ENCODE measurements around the gene SEMA4D. TPM values are rescaled to one million over a fixed set of nuclear protein-coding genes. Genes with fewer than 3 reads are reported as not detected.

SEMA4D gene
- polyA plus RNA-seq, 1 experiment: 0.50 TPM

DNA sequence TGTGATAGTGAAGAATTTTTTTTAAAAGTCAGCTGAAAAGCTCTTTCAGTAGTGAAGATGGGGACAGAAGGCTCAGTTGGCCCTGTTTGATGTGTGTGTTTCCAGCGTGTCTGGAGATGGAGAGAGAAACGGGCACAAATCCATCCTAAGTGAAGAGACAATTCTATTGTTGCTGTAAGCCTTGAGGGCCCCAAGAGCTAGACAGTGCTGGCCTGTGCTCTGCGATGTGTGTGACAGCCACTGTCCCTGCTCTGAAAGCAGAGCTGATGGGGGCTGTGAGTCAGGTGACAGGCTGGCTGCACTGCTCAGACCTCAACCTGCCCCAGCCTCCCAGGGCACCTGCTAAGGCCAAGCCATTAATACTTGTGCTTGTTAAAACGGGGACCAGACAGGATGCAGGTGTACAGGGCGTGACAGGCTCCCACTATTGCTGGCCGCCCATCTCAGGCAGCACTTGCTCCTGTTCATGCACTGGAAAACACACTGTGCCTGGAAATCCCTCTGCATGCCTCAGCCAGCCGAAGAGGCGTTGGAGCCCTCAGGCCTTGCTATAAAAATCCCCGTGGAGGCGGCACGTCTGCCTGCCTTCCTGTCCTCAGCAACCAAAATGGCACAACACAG, 44.6 kb upstream of the SEMA4D start:
- no peaks in the 10 kb centered on the region for H3K36me3 ChIP-seq (ENCODE audit: control insufficient read depth, insufficient read depth, low read length)
- ChIA-PET POLR2A (no interaction called here), CTCF (interaction anchor here (1.2 kb wide), 1 partner anchor 12 kb away, joined by 3 read pairs; no protein-coding TSS in a partner anchor)
- no peak for DNase-seq (ENCODE audit: low read depth)
- no peak overlapping the region for H3K4me3 ChIP-seq (ENCODE audit: low read depth, low read length)
- no peaks in the 10 kb centered on the region for H3K27me3 ChIP-seq (ENCODE audit: control insufficient read depth, insufficient read depth, low read length)
- TF ChIP-seq, protein P1, sequence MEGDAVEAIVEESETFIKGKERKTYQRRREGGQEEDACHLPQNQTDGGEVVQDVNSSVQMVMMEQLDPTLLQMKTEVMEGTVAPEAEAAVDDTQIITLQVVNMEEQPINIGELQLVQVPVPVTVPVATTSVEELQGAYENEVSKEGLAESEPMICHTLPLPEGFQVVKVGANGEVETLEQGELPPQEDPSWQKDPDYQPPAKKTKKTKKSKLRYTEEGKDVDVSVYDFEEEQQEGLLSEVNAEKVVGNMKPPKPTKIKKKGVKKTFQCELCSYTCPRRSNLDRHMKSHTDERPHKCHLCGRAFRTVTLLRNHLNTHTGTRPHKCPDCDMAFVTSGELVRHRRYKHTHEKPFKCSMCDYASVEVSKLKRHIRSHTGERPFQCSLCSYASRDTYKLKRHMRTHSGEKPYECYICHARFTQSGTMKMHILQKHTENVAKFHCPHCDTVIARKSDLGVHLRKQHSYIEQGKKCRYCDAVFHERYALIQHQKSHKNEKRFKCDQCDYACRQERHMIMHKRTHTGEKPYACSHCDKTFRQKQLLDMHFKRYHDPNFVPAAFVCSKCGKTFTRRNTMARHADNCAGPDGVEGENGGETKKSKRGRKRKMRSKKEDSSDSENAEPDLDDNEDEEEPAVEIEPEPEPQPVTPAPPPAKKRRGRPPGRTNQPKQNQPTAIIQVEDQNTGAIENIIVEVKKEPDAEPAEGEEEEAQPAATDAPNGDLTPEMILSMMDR (IDR thresholded peaks at IDR 0.05; ENCODE audit: insufficient read depth, low read depth, low read length): no peak

DNA sequence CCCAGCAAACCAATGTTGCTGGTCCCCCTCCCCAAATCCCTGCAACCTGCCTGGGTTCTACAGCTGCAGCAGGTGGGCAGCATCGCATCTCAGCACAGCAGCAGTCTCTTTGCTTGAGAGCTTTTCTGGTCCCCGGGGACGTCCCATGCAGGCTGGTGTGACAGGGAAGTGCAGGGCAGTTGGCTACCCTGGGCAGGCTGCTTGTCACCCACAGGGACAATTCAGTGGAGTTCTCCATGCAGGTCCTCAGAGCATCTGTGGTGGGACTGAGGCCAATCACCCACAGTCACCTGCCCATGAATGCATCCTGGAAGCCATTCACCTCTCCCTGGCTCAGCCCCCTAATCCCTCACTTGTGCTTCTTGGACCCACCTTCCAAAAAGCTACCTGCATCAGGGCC, 43.9 kb upstream of the SEMA4D start:
- TF ChIP-seq, protein P1 (IDR thresholded peaks at IDR 0.05; ENCODE audit: insufficient read depth, low read depth, low read length): no peak
- H3K36me3 ChIP-seq (ENCODE audit: control insufficient read depth, insufficient read depth, low read length): no peaks in the 10 kb centered on the region
- H3K27me3 ChIP-seq (ENCODE audit: control insufficient read depth, insufficient read depth, low read length): no peaks in the 10 kb centered on the region
- CTCF ChIA-PET: no interaction called here
- DNase-seq (ENCODE audit: low read depth): no peak
- no peak overlapping the region for H3K4me3 ChIP-seq (ENCODE audit: low read depth, low read length)
- POLR2A ChIA-PET: no interaction called here

DNA sequence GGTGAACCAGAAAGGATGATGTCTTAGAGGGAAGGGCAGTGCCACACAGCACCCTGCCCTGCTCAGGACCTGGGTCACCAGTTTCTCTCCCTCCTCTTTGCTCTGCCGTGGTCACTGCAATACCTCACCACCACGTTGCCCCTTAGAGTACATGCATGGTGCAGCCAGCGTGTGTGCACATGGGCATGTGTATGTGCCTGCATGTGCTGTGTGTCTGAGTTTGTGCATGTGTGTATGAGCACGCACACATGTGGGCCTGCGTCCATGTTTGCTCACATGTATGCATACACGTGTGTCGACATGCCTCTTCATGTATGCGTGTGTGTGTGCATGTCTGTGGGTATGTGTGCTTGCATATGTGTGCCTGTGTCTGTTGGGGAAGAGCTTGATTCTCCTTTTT, 41.5 kb upstream of the SEMA4D start:
- POLR2A ChIA-PET: no interaction called here

DNA sequence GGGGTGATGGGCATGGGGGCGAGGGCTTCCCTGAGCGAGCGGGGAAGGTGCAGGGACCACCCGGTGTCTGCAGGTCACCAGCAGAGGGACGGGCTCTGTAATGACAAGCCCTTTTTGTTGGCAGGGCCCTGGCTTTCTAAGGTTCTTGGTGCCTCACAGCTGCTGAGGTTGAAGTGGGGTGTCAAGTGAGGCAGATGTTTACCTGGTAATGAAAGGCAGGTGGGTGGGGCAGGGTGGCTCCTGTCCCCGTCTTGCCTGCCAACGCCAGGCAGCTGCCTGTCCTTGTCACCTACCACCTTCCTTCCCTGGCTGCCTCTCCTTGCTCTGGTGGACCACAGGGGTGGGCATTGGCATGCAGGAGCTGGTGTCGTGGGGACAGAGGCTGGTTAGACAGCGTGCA, 41.0 kb upstream of the SEMA4D start:
- H3K4me3 ChIP-seq (ENCODE audit: low read depth, low read length): no peak overlapping the region
- no peaks in the 10 kb centered on the region for H3K36me3 ChIP-seq (ENCODE audit: control insufficient read depth, insufficient read depth, low read length)
- no peak for DNase-seq (ENCODE audit: low read depth)
- ChIA-PET CTCF (interaction anchor here (2.5 kb wide), 1 partner anchor 10 kb away, joined by 14 read pairs; no protein-coding TSS in a partner anchor), POLR2A (no interaction called here)
- H3K27me3 ChIP-seq (ENCODE audit: control insufficient read depth, insufficient read depth, low read length): no peaks in the 10 kb centered on the region; the same call in 1 of the 2 replicates
- TF ChIP-seq, protein P1 (IDR thresholded peaks at IDR 0.05; ENCODE audit: insufficient read depth, low read depth, low read length): no peak

More for the DNA sequence above, 41.5 kb upstream of the SEMA4D start:
- H3K4me3 ChIP-seq (ENCODE audit: low read depth, low read length): no peak overlapping the region
- no peaks in the 10 kb centered on the region; the same call in 1 of the 2 replicates for H3K27me3 ChIP-seq (ENCODE audit: control insufficient read depth, insufficient read depth, low read length)
- H3K36me3 ChIP-seq (ENCODE audit: control insufficient read depth, insufficient read depth, low read length): no peaks in the 10 kb centered on the region
- TF ChIP-seq, protein P1 (IDR thresholded peaks at IDR 0.05; ENCODE audit: insufficient read depth, low read depth, low read length): no peak
- CTCF ChIA-PET: interaction anchor here (2.5 kb wide), 1 partner anchor 10 kb away, joined by 14 read pairs; no protein-coding TSS in a partner anchor
- DNase-seq (ENCODE audit: low read depth): no peak

DNA sequence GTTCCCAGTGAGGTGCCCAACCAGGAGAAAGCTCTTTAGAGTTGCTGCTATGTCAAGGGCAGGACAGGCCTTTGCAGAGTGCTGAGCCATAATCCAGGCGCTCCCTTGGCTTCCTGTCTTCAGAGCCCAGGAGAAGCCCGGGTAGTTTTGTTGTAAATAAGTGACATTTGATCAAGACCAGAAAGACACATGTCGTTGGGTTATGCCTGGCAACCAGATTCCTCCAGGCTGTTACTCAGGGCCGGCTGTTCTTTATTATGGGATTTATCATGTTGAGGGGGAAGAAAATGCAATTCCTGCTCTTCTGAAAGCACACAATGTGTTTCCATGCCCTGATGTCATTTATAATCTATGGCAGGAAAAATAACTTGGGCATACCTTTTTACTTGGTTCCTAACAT, 39.3 kb upstream of the SEMA4D start:
- DNase-seq (ENCODE audit: low read depth): no peak
- no peaks in the 10 kb centered on the region; the same call in 1 of the 2 replicates for H3K27me3 ChIP-seq (ENCODE audit: control insufficient read depth, insufficient read depth, low read length)
- no peak overlapping the region for H3K4me3 ChIP-seq (ENCODE audit: low read depth, low read length)
- ChIA-PET POLR2A (no interaction called here), CTCF (no interaction called here)
- TF ChIP-seq, protein P1 (IDR thresholded peaks at IDR 0.05; ENCODE audit: insufficient read depth, low read depth, low read length): no peak
- no peaks in the 10 kb centered on the region for H3K36me3 ChIP-seq (ENCODE audit: control insufficient read depth, insufficient read depth, low read length)

All from BJ (cell line).